HG02840 (cell line): Measurements from ENCODE around the gene STEAP1B.

ENCODE experiments used
- ATAC-seq: cut with Tn5 transposase; IDR thresholded peaks from one replicate; pipeline ENCODE4 v1.9.1; 2021; ENCODE audit warnings: mild to moderate bottlenecking, moderate library complexity, moderate number of reproducible peaks; ENCODE audit not compliant: unreplicated experiment, low FRiP score

STEAP1B gene

GRCh38 chr7:22411977-22412693 is 87.9 kb downstream of the STEAP1B start:
- ATAC-seq = no peak

- ATAC-seq = no peak
Measured at GRCh38 chr7:22406715-22407114, 93.3 kb downstream of the STEAP1B start.

- no peak for ATAC-seq
Measured at GRCh38 chr7:22404421-22405023, 95.5 kb downstream of the STEAP1B start.

- no peak for ATAC-seq
Measured at GRCh38 chr7:22403344-22403743, 96.6 kb downstream of the STEAP1B start.

GRCh38 chr7:22402250-22402649 is 97.7 kb downstream of the STEAP1B start:
- ATAC-seq = no peak

- ATAC-seq = no peak
Measured at GRCh38 chr7:22400936-22401553, 98.9 kb downstream of the STEAP1B start.

- no peak for ATAC-seq
Measured at GRCh38 chr7:22400150-22400814, 99.7 kb downstream of the STEAP1B start.

- no peak for ATAC-seq
Measured at GRCh38 chr7:22399546-22399945, 100.4 kb downstream of the STEAP1B start.

- ATAC-seq = no peak
Measured at GRCh38 chr7:22399091-22399490, 100.9 kb downstream of the STEAP1B start.

- no peak for ATAC-seq
Measured at GRCh38 chr7:22397981-22398380, 102.0 kb downstream of the STEAP1B start.

- ATAC-seq = no peak
Measured at GRCh38 chr7:22395222-22395621, 104.8 kb downstream of the STEAP1B start.

GRCh38 chr7:22394739-22395138 is 105.2 kb downstream of the STEAP1B start:
- no peak for ATAC-seq

- no peak for ATAC-seq
Measured at GRCh38 chr7:22393913-22394729, 105.9 kb downstream of the STEAP1B start.

GRCh38 chr7:22390516-22390915 is 109.5 kb downstream of the STEAP1B start:
- ATAC-seq = no peak

- ATAC-seq = no peak
Measured at GRCh38 chr7:22389892-22390291, 110.1 kb downstream of the STEAP1B start.

GRCh38 chr7:22387583-22387982 is 112.4 kb downstream of the STEAP1B start:
- no peak for ATAC-seq

- peak; percentile 49 for ATAC-seq
Measured at GRCh38 chr7:22386865-22387264, 113.1 kb downstream of the STEAP1B start.

GRCh38 chr7:22386206-22386858 is 113.7 kb downstream of the STEAP1B start:
- ATAC-seq = peak; percentile 49

GRCh38 chr7:22385326-22385725 is 114.7 kb downstream of the STEAP1B start:
- ATAC-seq = no peak

- no peak for ATAC-seq
Measured at GRCh38 chr7:22380333-22380732, 119.7 kb downstream of the STEAP1B start.
